GM21423 (cell line): ENCODE data around the gene TTN.

Experiments
- ATAC-seq: cut with Tn5 transposase; IDR thresholded peaks from one replicate; pipeline ENCODE4 v1.9.1; 2021; ENCODE audit warnings: mild to moderate bottlenecking, moderate library complexity; ENCODE audit not compliant: unreplicated experiment

The TTN gene

DNA sequence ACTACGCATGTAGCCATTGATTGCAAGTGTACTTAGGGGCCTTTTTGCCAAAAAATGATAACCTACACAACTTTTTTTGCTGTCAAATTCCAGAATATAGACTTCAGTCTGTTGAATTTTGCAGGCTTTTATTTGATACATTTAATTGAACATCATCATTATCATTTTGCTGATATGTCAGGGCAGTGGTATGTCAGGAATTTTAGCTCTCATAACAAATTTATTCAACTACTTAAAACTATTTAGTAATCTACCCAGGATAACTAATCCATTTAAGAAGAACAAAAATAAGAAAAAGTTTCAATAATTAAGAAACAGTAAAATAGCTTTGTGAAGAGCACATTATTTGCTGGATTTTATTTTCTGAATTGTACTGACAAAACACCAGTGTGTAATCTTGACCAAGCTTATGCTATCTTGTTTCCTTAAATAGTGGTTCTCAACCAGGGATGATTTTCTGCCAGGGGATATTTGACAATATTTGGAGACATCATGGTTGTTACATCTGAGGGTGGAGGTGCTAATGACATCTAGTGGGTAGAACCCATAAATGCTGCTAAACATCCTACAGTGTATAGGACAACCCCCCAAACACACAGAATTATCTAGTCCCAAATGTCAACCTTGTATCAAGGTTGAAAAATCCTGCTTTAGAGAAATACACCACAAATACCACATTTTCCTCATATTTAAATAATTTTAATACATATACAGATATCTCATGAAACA is 12.1 kb upstream of the TTN start:
- no peak for ATAC-seq

DNA sequence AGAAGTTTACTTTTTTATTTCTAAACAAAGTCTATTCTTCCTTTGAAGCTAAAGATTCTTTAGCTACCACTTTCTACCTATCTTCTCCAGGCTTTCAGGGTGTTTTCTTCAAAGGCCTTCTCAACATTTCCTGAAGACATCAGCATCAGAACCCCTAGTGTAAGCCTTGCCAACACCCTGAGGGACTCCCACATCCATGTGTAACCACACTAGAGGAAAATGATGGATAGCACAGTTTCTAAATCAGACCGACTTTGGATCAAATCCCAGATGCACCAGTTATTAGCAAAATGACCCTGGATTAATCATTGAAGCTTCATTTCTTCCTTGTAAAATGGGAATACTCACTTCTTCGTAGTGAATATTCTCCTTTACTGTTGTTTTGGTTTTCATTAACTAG is 4.7 kb upstream of the TTN start:
- ATAC-seq, result no peak

- no peak for ATAC-seq
Observed at GRCh38 chr2:178811045-178811444, 3.8 kb upstream of the TTN start.

DNA sequence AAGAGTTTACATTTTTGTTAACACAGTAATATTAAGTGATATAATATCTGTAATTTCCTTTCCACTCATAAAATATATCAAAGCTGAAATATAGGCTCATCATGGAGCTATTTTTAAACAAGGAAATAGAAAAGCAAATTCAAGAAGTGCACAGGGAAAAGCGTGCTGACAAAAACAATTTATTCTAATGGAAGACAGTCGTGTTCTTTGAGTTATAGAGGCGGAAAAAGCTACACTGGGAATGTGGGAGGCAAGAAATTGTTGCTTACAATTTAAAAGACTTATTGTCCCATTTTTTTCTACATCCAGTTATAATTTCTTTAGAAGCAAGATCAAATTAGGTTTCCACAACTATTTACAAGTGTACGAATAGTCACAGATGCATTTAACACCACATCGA is 3.2 kb upstream of the TTN start:
- ATAC-seq, result no peak

DNA sequence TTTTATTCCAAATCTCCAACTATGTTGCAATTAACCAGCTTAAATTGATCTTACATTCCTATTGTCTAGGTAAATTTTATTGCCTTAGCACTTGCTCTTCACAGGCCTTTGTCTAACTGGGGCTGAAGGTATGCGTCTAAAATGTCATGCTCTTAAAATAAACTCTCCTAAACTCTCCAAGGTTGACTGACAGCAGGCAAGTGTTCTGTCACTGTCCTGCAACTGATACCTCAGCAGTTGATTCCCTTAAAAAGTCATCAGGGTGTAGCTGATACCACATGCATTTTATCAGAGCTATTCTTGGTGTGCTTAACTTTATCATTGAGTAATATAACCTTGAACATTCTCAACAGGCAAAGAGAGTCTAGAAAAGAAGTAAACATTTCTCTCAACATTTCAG is 680 bp downstream of the TTN start:
- no peak for ATAC-seq

DNA sequence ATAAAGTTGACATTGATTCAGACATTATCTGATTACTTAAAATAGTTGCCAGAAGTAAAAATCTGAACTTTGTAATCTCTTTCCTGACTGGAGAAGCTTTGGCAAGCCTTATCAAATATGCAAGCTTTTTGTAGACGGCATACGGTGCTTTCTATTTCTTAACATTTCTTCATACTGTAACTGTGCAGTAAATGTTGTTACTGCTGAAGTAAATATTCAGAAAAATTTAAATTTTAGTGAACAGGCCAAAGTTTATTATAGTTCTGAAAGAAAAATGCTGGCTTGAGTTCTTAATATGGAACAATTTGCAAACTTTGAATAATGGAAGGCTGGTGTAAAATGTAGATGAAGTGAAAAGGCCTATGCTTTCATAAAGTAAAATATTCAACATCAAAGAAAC is 1.8 kb downstream of the TTN start:
- no peak for ATAC-seq

DNA sequence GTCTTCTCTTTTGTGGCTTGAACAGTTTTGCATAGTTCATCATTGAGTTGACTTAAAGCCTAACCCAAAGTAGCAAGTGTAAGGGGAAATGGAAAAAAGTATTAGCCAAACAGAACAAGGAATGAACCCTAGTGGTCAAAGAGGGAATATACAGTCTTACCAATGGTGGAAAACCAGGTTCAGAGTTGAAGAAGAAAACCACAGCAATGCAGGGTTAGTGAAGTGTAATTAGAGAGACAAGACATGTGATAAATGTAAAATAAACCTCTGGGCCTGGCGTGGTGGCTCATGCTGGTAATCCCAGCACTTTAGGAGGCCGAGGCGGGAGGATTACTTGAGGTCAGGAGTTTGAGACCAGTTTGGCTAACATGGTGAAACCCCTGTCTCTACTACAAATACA is 2.4 kb downstream of the TTN start:
- ATAC-seq, result peak; percentile 62

GRCh38 chr2:178800510-178800909 is 6.7 kb downstream of the TTN start:
- no peak for ATAC-seq

- ATAC-seq, result no peak
Observed at GRCh38 chr2:178799305-178799704, 7.9 kb downstream of the TTN start.

DNA sequence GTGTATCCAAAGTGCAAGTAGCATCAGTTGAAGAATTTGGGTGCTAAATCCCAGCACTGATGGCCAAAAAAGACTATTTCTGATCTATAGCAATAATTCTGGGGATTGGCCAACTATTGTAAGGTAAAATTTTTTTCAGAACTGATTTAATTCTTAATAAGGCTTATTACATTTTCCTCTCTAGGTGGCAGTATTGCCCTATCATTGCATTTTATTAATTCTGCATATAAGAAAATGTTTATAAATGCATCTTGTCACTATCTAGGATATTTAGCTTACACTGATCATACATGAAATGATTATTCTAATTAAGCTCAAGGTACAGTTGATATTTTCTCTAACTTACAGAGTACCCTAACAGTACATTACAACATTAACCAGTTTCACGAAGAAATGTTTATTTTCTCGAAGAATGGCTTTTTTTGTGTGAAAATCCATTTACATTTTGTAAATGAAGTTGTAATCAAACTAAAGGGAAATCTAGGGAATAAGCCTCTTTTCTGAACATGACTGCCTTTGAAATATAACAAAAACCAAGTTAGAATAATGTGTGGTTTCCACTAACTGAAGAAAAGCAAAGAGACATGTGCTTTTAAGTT is 11.0 kb downstream of the TTN start:
- ATAC-seq, result no peak

DNA sequence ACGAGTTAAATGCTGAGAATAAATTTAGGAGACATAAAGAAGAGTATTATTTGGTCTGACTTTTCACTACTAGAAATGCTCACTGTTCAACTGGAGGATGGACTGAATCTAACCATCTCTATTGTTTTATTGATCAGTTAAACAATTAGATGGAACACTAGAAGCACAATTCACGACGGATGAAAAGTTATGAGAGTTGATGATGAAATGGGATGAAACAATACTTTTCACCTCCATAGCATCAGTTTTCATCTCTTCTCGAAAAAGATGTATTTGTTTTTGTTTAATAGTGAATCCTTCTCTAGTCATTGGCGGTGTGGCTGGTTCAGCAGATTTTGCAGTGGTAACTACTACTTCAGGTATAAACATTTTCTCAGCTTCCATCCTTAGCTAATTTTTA is 19.3 kb downstream of the TTN start:
- no peak for ATAC-seq

DNA sequence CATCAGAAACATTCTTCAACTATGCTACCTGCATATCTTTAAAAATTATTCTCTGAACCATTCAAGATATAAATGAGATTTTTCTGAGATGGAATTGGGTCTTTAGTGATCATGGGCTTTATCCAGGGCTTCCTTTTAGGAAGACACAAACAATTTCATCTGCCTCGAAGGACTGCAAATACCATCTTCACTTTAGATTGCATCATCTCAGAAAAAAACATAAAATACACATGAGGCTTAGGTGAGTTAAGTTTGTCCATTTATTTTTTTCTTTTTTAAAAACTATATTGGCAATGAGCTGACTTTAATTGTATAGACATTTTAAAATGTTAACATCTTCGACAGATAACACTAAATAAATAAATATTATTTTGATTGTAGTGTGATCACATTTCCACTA is 20.1 kb downstream of the TTN start:
- ATAC-seq, result no peak

DNA sequence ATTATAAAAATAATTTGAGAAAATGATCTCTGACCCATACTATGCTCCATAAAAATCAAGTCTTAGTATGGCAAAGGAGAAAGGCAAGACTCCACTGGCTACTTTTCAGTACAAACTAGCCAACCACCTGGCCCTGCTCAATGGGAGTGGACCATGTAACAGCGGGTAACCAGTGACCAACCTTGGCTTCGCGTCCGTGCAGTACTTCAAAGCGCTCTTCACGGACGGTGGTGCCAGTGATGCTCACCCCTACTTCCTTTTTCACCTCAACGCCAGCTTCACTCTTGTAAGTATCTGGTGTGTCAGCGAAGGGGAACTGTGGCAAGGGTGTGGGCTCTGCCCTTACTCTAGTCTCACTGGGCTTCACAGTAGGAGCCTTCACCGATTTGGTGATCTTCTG is 23.3 kb downstream of the TTN start:
- no peak for ATAC-seq

- no peak for ATAC-seq
Observed at GRCh38 chr2:178782236-178782635, 25.0 kb downstream of the TTN start.

- no peak for ATAC-seq
Observed at GRCh38 chr2:178777577-178777976, 29.6 kb downstream of the TTN start.

DNA sequence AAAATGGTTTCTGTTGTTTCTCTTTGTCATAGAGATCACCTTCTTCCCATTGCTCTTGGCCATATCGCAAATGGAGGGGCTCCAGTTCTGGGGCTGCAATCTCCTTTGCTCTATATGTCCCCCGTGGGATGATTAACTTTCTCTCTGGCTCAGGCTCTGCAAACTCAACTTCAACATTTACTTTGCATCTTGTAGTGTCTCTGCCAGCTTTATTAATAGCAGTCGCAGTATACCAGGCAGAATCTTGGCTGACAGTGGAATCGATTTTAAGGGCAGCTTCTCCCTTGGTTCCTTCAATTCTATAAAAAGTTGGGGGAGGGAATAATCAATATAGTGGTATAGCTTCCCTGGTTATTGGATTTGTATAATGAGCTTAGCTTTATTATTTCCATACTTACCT is 30.5 kb downstream of the TTN start:
- ATAC-seq, result no peak

GRCh38 chr2:178775975-178776374 is 31.2 kb downstream of the TTN start:
- no peak for ATAC-seq

DNA sequence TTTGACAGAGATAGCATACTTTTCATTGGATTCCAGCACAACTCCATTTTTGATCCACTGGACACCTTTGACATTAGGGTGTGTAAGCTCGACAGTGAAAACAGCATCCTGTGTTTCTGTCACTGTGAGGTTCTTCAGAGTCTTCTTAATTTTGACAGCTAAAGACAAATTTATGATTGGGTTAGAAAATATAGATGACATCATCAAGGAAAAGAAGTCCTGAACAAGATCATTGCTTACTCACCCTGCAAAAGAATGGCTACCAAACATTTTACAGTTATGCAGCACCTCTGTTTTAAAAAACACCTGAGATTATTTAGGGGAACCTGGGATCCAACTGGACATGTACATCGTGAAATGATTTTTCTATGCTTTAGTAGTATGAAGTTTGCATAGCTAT is 36.7 kb downstream of the TTN start:
- ATAC-seq, result no peak

GRCh38 chr2:178767094-178768060 is 39.8 kb downstream of the TTN start:
- ATAC-seq, result no peak

- ATAC-seq, result no peak
Observed at GRCh38 chr2:178764097-178764496, 43.1 kb downstream of the TTN start.

DNA sequence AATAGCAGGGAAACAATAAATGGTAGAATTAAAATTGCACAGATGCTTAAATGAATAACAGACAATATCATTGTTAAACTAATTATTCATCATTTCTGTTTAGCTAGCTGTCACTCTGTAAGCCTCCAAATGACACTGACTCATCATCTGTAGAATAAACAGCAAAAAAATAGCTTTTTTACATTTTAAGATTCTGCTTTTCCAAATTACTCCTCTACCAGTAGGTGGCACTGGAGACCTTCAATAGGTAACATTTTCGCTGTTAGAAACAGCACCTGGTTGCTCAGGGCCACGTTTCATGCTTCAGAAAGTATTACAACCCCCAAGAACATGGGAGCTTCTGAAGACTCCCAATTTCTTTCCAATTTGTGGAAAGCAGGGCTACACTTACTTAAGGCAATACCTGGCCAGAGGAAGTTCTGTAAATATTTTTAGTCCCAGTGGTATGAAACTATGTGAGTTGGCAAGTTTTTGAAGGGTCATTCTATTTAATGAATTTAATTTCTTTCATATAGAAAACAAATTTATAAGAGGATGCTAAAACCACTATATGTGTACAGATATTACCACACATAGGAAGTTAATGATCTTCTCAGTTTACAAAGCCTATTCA is 45.4 kb downstream of the TTN start:
- peak; percentile 65 for ATAC-seq
